Keratinocyte (primary cell): ENCODE data around the gene EPB41. TPM values are rescaled to one million over a fixed set of nuclear protein-coding genes. Genes with fewer than 3 reads are reported as not detected.

Source experiments
- DNase-seq: peaks from one replicate; pipeline ENCODE4 v3.0.0-alpha.2; 2011; ENCODE audit warnings: low read depth, missing footprints, low spot score
- FAIRE-seq: peaks from 2 replicates; lab custom pipeline; 2011; peaks lifted over from hg19 to GRCh38; lab: Jason Lieb, UNC
- H2AFZ ChIP-seq: 2 replicates; pipeline ENCODE4 v1.6.0; 2012; ENCODE audit warnings: low read length, control low read depth, inconsistent platforms; ENCODE audit not compliant: control insufficient read depth
- H3K27ac ChIP-seq: 2 replicates; pipeline ENCODE4 v1.5.1; 2011; ENCODE audit warnings: low read length; ENCODE audit not compliant: control insufficient read depth, insufficient read depth
- H3K27me3 ChIP-seq: 3 replicates; pipeline ENCODE4 v1.6.0; 2011; ENCODE audit warnings: low read length; ENCODE audit not compliant: control insufficient read depth, insufficient read depth; ENCODE audit errors: extremely low read depth
- H3K36me3 ChIP-seq, 2 experiments: 2 replicates in 1 of 2; 3 replicates in 1 of 2; pipeline ENCODE4 v1.5.1; 2011; ENCODE audit warnings: low read length in 2 of 2, mild to moderate bottlenecking in 1 of 2; ENCODE audit not compliant: control insufficient read depth in 2 of 2, insufficient read depth in 2 of 2; ENCODE audit errors: extremely low read depth in 1 of 2
- H3K4me1 ChIP-seq: 3 replicates; pipeline ENCODE4 v1.5.1; 2011; ENCODE audit warnings: low read length; ENCODE audit not compliant: control insufficient read depth, insufficient read depth; ENCODE audit errors: extremely low read depth
- H3K4me2 ChIP-seq: 3 replicates; pipeline ENCODE4 v1.6.0; 2011; ENCODE audit warnings: low read depth, low read length; ENCODE audit not compliant: control insufficient read depth, insufficient read depth; ENCODE audit errors: extremely low read depth
- H3K4me3 ChIP-seq, 3 experiments: fragments of 200-600 bp in 1 of 3; sonication (generic) in 1 of 3; 2 replicates in 2 of 3; 3 replicates in 1 of 3; pipeline ENCODE4 v1.5.1; 2011 to 2016; ENCODE audit warnings: low read length in 3 of 3, mild to moderate bottlenecking in 3 of 3, control low read depth in 2 of 3, inconsistent platforms in 1 of 3, low read depth in 1 of 3, mixed read lengths in 1 of 3, mixed run types in 1 of 3, moderate library complexity in 1 of 3; ENCODE audit not compliant: control insufficient read depth in 2 of 3, insufficient read depth in 2 of 3; ENCODE audit errors: extremely low read depth in 1 of 3
- H3K79me2 ChIP-seq: 2 replicates; pipeline ENCODE4 v1.6.0; 2012; ENCODE audit warnings: low read length; ENCODE audit not compliant: control insufficient read depth, insufficient read depth
- H3K9ac ChIP-seq: 3 replicates; pipeline ENCODE4 v1.6.0; 2011; ENCODE audit warnings: low read length; ENCODE audit not compliant: control insufficient read depth, insufficient read depth; ENCODE audit errors: extremely low read depth
- H3K9me1 ChIP-seq: 3 replicates; pipeline ENCODE4 v1.6.0; 2011; ENCODE audit warnings: low read length; ENCODE audit not compliant: control insufficient read depth, insufficient read depth; ENCODE audit errors: extremely low read depth
- H3K9me3 ChIP-seq: 2 replicates; pipeline ENCODE4 v1.5.1; 2012; ENCODE audit warnings: low read depth, low read length; ENCODE audit not compliant: control insufficient read depth
- H4K20me1 ChIP-seq: 3 replicates; pipeline ENCODE4 v1.6.0; 2011; ENCODE audit warnings: low read length; ENCODE audit not compliant: control insufficient read depth, insufficient read depth; ENCODE audit errors: extremely low read depth
- EZH2 ChIP-seq: IDR thresholded peaks from one replicate; pipeline ENCODE4 v1.6.1; 2012; ENCODE audit warnings: inconsistent platforms, mild to moderate bottlenecking, low read length, moderate library complexity
- dilution Hi-C: fragments of 300-500 bp; cut with MboI; formaldehyde crosslinking; loops from one replicate; pipeline ENCODE4 v1.7.0; 2020; ENCODE audit warnings: low sequenced_read_pairs; ENCODE audit not compliant: extremely low pct_ligation_motif_present
- polyA plus RNA-seq, 5 experiments: library from polyadenylated mRNA; depleted of rRNA in 3 of 5; stranded (reverse) in 3 of 5; stranded (forward) in 1 of 5; unstranded in 1 of 5; fragments of >200 nt; gene quantifications; 1 replicate in 1 of 5; 2 replicates in 3 of 5; 3 replicates in 1 of 5; pipeline versions ENCODE4 v1.2.1 to v1.2.3, GENCODE V29; 2011 to 2012; ENCODE audit warnings: missing spikeins in 2 of 5, low read depth in 1 of 5, low replicate concordance in 1 of 5
- TF ChIP-seq, protein P1 (sequence below), 3 experiments: IDR thresholded peaks in 1 of 3; conservative IDR thresholded peaks in 1 of 3; optimal IDR thresholded peaks in 1 of 3; 2 replicates in 2 of 3; 3 replicates in 1 of 3; pipeline versions ENCODE3 to v1.5.1; 2011; ENCODE audit warnings: low read length in 3 of 3, mild to moderate bottlenecking in 3 of 3, moderate library complexity in 2 of 3, control low read depth in 1 of 3, inconsistent platforms in 1 of 3; ENCODE audit not compliant: insufficient read depth in 2 of 3; ENCODE audit errors: extremely low read depth in 1 of 3

EPB41 gene
- polyA plus RNA-seq, 1 donor (not counting 4 experiments of a cell fraction or from before 2014, with no cell fraction given) = 21.1 TPM

DNA sequence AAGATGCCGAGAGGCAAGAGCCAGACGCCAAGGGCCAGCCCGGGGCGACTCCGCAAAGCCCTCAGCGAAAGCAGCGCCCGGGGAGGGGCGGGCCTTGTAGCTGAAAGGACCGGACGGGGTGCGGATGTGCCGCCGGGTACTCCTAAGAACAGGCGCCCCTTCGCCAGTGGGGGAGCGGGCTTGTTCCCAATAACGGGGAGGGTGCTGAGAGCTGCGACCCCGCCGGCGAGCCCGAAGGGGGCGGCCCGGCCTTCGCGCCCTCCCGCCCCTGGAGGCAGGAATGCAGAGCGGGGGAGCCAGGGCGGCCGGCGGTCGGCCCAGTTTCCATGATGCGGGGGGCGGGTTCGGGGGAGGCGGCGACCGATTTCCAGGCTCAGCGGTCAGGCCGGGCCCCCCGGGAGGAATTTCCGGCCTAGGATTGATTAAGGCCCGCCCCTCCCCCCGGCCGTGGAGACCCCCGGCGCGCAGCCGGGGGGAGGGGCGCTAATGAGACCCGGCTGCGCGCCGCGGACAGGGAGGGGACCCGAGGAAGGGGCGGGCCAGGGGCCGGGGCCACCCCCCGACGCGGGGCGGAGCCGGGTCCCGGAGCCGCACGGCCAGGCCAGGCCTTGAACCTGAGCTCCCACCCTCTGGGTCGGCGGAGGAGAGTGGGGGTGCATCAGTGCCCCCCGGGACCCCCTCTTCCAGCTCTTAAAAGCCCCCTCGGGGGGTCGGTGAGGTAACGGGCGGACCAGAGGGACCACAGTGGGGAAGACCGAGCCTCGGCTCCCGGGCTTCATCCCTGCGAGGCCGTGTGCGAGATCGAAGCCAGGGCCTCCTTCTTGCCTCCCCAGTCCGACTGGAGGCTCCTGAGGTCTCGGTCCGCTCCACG, 210.2 kb downstream of the EPB41 start:
- no peak for FAIRE-seq
- Histone ChIP-seq H3K79me2 (no peaks in the 10 kb centered on the region), H3K9ac (peak overlapping the region; percentile 54), H3K9me3 (no peaks in the 10 kb centered on the region), H3K4me2 (peak overlapping the region; percentile 85), H3K4me1 (peaks cover 10% of the 10 kb centered on the region), H3K36me3 (no peaks in the 10 kb centered on the region), H3K27ac (no peak overlapping the region), H3K9me1 (no peaks in the 10 kb centered on the region), H3K4me3 (peak overlapping the region; percentile 44 to 68 (median 63)), H2AFZ (peak overlapping the region; percentile 62), H3K27me3 (peaks cover 38% of the 10 kb centered on the region), H4K20me1 (no peaks in the 10 kb centered on the region)
- TF ChIP-seq, protein P1, sequence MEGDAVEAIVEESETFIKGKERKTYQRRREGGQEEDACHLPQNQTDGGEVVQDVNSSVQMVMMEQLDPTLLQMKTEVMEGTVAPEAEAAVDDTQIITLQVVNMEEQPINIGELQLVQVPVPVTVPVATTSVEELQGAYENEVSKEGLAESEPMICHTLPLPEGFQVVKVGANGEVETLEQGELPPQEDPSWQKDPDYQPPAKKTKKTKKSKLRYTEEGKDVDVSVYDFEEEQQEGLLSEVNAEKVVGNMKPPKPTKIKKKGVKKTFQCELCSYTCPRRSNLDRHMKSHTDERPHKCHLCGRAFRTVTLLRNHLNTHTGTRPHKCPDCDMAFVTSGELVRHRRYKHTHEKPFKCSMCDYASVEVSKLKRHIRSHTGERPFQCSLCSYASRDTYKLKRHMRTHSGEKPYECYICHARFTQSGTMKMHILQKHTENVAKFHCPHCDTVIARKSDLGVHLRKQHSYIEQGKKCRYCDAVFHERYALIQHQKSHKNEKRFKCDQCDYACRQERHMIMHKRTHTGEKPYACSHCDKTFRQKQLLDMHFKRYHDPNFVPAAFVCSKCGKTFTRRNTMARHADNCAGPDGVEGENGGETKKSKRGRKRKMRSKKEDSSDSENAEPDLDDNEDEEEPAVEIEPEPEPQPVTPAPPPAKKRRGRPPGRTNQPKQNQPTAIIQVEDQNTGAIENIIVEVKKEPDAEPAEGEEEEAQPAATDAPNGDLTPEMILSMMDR (optimal IDR thresholded peaks at IDR 0.05 in 1 of 3, IDR thresholded peaks at IDR 0.05 in 1 of 3, conservative IDR thresholded peaks at IDR 0.05 in 1 of 3; ENCODE audit: extremely low read depth in 1 of 3, insufficient read depth in 2 of 3, low read length in 3 of 3) = peak in 2 of 3 experiments; percentile 39 to 59
- TF ChIP-seq EZH2 = no peak
- dilution Hi-C loops = no loop called here
- no peak for DNase-seq

DNA sequence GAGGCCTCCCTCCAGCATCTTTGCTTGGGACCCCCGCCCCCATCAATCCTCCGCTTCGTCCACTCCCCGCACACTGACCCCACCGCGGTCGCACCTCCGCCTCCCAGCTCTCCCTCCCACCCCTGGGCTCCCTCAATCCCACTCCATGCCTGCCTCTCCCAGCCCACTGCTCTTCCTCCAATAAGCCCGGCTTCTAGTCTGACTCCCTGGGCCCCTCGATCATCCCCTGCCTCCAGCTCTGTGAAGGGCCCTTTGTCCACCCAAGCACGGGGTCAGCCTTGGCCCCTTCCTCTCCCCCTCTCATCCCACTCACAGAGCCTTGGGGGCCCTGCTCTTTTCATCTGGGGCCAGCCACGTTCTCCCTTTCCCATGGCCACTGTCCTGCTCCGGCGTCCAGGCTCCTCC, 210.9 kb downstream of the EPB41 start:
- Histone ChIP-seq H3K79me2 (no peaks in the 10 kb centered on the region), H4K20me1 (no peaks in the 10 kb centered on the region), H3K9me1 (no peaks in the 10 kb centered on the region), H3K9ac (no peak overlapping the region), H3K27ac (no peak overlapping the region), H3K27me3 (peaks cover 38% of the 10 kb centered on the region), H3K4me1 (peaks cover 10% of the 10 kb centered on the region), H3K4me3 (no peak overlapping the region), H2AFZ (no peak overlapping the region), H3K36me3 (no peaks in the 10 kb centered on the region), H3K4me2 (no peak overlapping the region), H3K9me3 (no peaks in the 10 kb centered on the region)
- no peak for FAIRE-seq
- dilution Hi-C loops = no loop called here
- TF ChIP-seq EZH2 = no peak
- TF ChIP-seq, protein P1 (optimal IDR thresholded peaks at IDR 0.05 in 1 of 3, IDR thresholded peaks at IDR 0.05 in 1 of 3, conservative IDR thresholded peaks at IDR 0.05 in 1 of 3; ENCODE audit: extremely low read depth in 1 of 3, insufficient read depth in 2 of 3, low read length in 3 of 3) = no peak
- no peak for DNase-seq
